Measurements from ENCODE around the gene BCAN. TPM values are rescaled to one million over a fixed set of nuclear protein-coding genes. Genes with fewer than 3 reads are reported as not detected.
A peak's percentile ranks its signal among the peaks of the same experiment; 100 is the strongest.

The BCAN gene
- total and polyA plus RNA-seq, 10 donors: 0.10 to 0.11 TPM; not detected in 8

- 4 to 7% (median 6%) methylated on average over 27 to 29 of the region's 29 CpGs for WGBS, 5 donors
- H3K4me1 ChIP-seq: peaks cover 21 to 38% (median 33%) of the 10 kb centered on the region in 6 donors
- intact Hi-C loops (cut with DNase I; ENCODE audit: low total_unique reads): no loop called here
- H3K27me3 ChIP-seq (replicated peaks in 1 of 7): peaks cover 0 to 53% (median 40%) of the 10 kb centered on the region in 7 donors
- peak overlapping the region; percentile 27 to 71 (median 40) for H3K4me3 ChIP-seq
- H3K36me3 ChIP-seq: no peaks in the 10 kb centered on the region
- TF ChIP-seq, protein P1, sequence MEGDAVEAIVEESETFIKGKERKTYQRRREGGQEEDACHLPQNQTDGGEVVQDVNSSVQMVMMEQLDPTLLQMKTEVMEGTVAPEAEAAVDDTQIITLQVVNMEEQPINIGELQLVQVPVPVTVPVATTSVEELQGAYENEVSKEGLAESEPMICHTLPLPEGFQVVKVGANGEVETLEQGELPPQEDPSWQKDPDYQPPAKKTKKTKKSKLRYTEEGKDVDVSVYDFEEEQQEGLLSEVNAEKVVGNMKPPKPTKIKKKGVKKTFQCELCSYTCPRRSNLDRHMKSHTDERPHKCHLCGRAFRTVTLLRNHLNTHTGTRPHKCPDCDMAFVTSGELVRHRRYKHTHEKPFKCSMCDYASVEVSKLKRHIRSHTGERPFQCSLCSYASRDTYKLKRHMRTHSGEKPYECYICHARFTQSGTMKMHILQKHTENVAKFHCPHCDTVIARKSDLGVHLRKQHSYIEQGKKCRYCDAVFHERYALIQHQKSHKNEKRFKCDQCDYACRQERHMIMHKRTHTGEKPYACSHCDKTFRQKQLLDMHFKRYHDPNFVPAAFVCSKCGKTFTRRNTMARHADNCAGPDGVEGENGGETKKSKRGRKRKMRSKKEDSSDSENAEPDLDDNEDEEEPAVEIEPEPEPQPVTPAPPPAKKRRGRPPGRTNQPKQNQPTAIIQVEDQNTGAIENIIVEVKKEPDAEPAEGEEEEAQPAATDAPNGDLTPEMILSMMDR (IDR thresholded peaks at IDR 0.05 in 8 of 11, conservative IDR thresholded peaks at IDR 0.05 in 3 of 11): no peak
- TF ChIP-seq POLR2A (IDR thresholded peaks at IDR 0.05): no peak
- TF ChIP-seq POLR2AphosphoS5 (IDR thresholded peaks at IDR 0.05): no peak
- H3K9me3 ChIP-seq: no peaks in the 10 kb centered on the region
- peak; percentile 76 for DNase-seq
- H3K27ac ChIP-seq: peak overlapping the region in 4 of 8 donors; percentile 17 to 36 (median 20)
Measured at GRCh38 chr1:156706657-156707416, 64.9 kb downstream of the BCAN start.

DNA sequence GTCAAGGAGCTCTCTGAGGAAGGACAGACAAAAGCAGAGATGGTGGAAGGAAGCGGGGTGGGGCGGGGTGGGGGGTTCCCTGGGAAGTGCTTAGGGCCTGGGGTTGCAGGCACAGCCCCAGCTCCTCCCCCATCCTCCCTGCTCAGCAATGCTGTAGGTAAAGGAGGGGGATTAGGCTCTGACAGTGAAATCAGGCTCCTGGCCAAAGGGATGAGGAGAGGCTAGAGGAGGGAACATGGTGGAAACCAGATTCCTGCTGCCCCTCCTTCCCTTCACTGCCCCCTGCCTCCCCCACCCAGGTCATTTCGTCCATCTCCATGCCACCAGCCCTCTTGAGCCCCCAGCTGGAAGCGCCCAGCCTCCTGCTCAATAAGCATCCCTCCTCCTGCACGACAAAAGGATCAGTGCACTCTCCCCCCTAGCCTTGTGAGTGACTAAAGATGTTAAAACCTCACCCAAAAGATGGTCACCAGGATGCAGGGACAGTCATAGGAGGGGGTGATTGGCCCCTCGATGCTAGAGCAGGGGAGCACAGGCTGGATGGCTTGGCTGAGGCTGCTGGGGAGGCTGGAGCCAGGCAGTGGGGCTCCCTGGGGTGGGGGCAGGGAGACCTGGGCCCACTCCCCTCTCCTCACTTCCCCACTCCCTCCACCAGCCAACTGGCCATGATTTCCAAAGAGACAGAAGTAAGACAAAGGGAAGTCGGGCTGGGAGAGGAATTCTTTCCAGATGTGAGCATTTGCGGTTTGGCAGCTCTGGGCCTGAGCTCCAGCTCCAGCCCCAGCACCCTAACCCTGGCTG is 65.7 kb downstream of the BCAN start:
- Histone ChIP-seq H3K27ac (no peak overlapping the region), H3K9me3 (no peaks in the 10 kb centered on the region), H3K27me3 (replicated peaks in 1 of 7) (peaks cover 0 to 45% (median 34%) of the 10 kb centered on the region in 7 donors), H3K4me1 (peaks cover 21 to 42% (median 33%) of the 10 kb centered on the region in 6 donors), H3K36me3 (peaks cover 0 to 3% (median 0%) of the 10 kb centered on the region in 6 donors), H3K4me3 (no peak overlapping the region)
- intact Hi-C loops (cut with DNase I; ENCODE audit: low total_unique reads): no loop called here
- TF ChIP-seq POLR2AphosphoS5 (IDR thresholded peaks at IDR 0.05) (peak in 1 of 3 donors; percentile 41), POLR2A (IDR thresholded peaks at IDR 0.05) (no peak)
- TF ChIP-seq, protein P1 (IDR thresholded peaks at IDR 0.05 in 8 of 11, conservative IDR thresholded peaks at IDR 0.05 in 3 of 11): no peak
- 55 to 73% (median 60%) methylated on average over 8 of the region's 8 CpGs for WGBS, 5 donors
- DNase-seq: no peak

DNA sequence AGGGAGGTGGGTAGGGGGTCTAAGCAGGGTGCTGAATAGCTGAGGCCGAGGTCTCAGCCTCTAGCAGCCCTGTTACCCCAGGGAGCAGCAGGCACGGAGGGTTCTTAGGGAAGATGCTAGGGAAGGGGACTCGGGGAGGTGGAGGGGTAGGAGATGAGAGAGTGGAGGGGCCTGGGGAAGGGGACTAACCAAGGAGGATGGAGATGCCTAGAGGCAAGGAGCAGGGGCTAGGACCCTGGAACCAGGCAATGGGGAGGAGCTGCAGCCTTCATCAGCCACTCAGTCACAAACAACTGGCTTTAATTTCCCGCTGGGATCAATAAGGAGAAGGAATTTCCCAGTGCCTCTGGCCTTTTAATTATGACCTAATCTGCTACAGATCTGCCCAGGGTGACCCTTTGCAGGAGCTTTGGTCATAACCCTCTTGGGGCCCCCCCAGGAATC is 66.3 kb downstream of the BCAN start:
- Histone ChIP-seq H3K27ac (no peak overlapping the region), H3K9me3 (no peaks in the 10 kb centered on the region), H3K27me3 (replicated peaks in 1 of 7) (peaks cover 0 to 39% (median 31%) of the 10 kb centered on the region in 7 donors), H3K36me3 (peaks cover 0 to 9% (median 0%) of the 10 kb centered on the region in 6 donors), H3K4me1 (peaks cover 21 to 42% (median 33%) of the 10 kb centered on the region in 6 donors), H3K4me3 (no peak overlapping the region)
- DNase-seq: no peak
- TF ChIP-seq, protein P1 (IDR thresholded peaks at IDR 0.05 in 8 of 11, conservative IDR thresholded peaks at IDR 0.05 in 3 of 11): no peak
- TF ChIP-seq POLR2A (IDR thresholded peaks at IDR 0.05) (no peak), POLR2AphosphoS5 (IDR thresholded peaks at IDR 0.05) (no peak)
- WGBS, 5 donors: 56 to 81% (median 61%) methylated on average over 4 of the region's 4 CpGs
- intact Hi-C loops (cut with DNase I; ENCODE audit: low total_unique reads): no loop called here

All from spleen (tissue), 11 donors.